ENCODE data around the gene UHRF2.

Gene UHRF2

GRCh38 chr9:6414247-6414641, 1.2 kb downstream of the UHRF2 start:
- Mint-ChIP-seq H3K4me1 (peaks cover 42% of the 10 kb centered on the region), H3K36me3 (peaks cover 41% of the 10 kb centered on the region), H3K9me3 (no peaks in the 10 kb centered on the region), H3K4me3 (peak overlapping the region; percentile 73), H3K27ac (peak overlapping the region; percentile 63)
- DNase-seq (ENCODE audit: low spot score in 2 of 2) (no peak), ATAC-seq (no peak)

- ATAC-seq (no peak), DNase-seq (ENCODE audit: low spot score in 2 of 2) (peak in 1 of 2 donors; percentile 59)
- no peaks in the 10 kb centered on the region for H3K9me3 Mint-ChIP-seq
- peaks cover 41% of the 10 kb centered on the region for H3K36me3 Mint-ChIP-seq
- H3K4me1 Mint-ChIP-seq: peaks cover 48% of the 10 kb centered on the region
- H3K27ac Mint-ChIP-seq: peak overlapping the region; percentile 63
- H3K4me3 Mint-ChIP-seq: peak overlapping the region; percentile 73
These were observed 2.3 kb downstream of the UHRF2 start for GRCh38 chr9:6415266-6415665.

GRCh38 chr9:6417186-6417585, 4.2 kb downstream of the UHRF2 start:
- H3K9me3 Mint-ChIP-seq: no peaks in the 10 kb centered on the region
- H3K4me1 Mint-ChIP-seq: peaks cover 59% of the 10 kb centered on the region
- H3K27ac Mint-ChIP-seq: peak overlapping the region; percentile 33

DNA sequence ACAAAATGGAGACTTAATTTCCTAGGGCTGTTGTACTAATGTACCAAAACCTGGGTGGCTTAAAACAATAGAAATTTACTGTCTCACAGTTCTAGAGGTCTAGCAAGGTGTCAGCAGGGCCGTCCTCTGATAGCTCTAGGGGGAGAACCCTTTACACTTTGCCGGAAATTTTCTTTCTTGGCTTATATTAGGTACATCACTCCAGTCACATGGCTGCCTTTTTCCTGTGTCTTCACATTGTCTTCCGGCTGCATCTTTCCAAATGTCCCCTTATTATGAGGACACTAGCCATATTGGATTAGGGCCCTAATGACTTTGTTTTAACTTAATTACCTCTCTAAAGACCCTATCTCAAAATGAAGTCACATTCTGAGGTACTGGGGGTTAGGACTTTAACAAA, 5.8 kb downstream of the UHRF2 start:
- H3K36me3 Mint-ChIP-seq: peaks cover 66% of the 10 kb centered on the region
- peak overlapping the region; percentile 73 for H3K4me3 Mint-ChIP-seq
- H3K9me3 Mint-ChIP-seq: no peaks in the 10 kb centered on the region
- ATAC-seq (no peak), DNase-seq (ENCODE audit: low spot score in 2 of 2) (no peak)
- peak overlapping the region; percentile 33 for H3K27ac Mint-ChIP-seq
- peaks cover 66% of the 10 kb centered on the region for H3K4me1 Mint-ChIP-seq

More at GRCh38 chr9:6417186-6417585, 4.2 kb downstream of the UHRF2 start:
- DNase-seq (ENCODE audit: low spot score in 2 of 2) (no peak), ATAC-seq (no peak)
- peak overlapping the region; percentile 73 for H3K4me3 Mint-ChIP-seq
- H3K36me3 Mint-ChIP-seq: peaks cover 56% of the 10 kb centered on the region

DNA sequence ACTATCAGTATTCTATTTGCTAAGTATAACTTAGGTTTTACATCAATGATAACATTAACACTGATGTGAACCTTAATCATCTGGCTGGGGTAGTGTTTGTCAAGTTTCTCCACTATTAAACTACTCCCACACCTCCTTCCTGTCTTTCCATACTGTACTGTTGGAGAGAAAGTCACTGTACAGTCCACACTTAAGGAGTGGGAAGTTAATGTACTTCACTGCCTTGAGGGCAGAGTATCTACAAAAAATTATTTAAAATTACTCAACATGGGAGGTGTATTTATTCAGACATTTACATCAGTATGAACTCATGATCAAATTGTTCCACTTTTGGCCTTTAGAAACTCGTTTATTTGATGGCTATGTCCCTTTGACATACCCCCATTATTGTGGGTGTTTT, 11.9 kb downstream of the UHRF2 start:
- H3K36me3 Mint-ChIP-seq: peaks cover 83% of the 10 kb centered on the region
- no peak overlapping the region for H3K4me3 Mint-ChIP-seq
- peaks cover 63% of the 10 kb centered on the region for H3K4me1 Mint-ChIP-seq
- DNase-seq (ENCODE audit: low spot score in 2 of 2) (no peak), ATAC-seq (no peak)
- H3K27ac Mint-ChIP-seq: peak overlapping the region; percentile 32
- no peaks in the 10 kb centered on the region for H3K9me3 Mint-ChIP-seq

- ATAC-seq (no peak), DNase-seq (ENCODE audit: low spot score in 2 of 2) (no peak)
- no peaks in the 10 kb centered on the region for H3K9me3 Mint-ChIP-seq
- no peak overlapping the region for H3K4me3 Mint-ChIP-seq
- peaks cover 84% of the 10 kb centered on the region for H3K36me3 Mint-ChIP-seq
- peaks cover 67% of the 10 kb centered on the region for H3K4me1 Mint-ChIP-seq
- H3K27ac Mint-ChIP-seq: peak overlapping the region; percentile 43
These were observed 13.1 kb downstream of the UHRF2 start for GRCh38 chr9:6426117-6426516.

DNA sequence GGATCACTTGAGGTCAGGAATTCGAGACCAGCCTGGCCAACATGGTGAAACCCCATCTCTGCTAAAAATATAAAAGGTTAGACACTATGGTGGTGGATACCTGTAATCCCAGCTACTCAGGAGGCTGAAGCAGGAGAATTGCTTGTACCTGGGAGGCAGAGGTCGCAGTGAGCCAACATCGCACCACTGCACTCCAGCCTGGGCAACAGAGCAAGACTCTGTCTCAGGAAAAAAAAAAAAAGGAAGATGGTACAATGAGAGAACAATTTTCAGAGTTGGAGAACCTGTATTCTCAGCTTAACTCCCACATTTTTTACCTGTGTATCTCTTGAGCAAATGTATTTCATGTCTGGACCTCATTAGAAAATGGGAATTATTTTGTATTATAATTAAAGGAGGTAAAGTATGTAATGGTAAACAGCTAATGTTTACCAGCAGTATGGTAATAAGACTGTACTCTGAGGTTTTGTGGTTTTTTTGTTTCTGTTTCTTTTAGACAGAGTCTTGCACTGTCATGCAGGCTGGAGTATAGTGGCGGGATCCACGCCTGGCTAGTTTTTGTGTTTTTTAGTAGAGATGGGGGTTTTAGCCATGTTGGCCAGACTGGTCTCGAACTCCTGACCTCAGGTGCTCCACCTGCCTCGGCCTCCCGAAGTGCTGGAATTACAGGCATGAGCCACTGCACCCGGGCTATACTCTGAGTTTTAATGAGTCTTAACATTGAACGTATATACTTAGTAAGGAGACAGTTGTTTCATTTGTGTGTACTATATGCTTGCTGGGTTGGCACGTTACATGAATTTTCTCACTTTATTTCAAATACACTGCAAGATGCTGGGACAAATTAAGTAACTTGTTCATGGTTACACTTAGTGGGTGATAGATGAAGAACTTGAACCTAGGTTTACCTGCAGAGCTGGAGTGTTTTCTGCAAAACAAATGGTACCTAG, 16.2 kb downstream of the UHRF2 start:
- ATAC-seq (peak; percentile 94), DNase-seq (ENCODE audit: low spot score in 2 of 2) (no peak)
- Mint-ChIP-seq H3K36me3 (peaks cover 74% of the 10 kb centered on the region), H3K4me3 (peak overlapping the region; percentile 49), H3K4me1 (peaks cover 72% of the 10 kb centered on the region), H3K27ac (peak overlapping the region; percentile 69), H3K9me3 (no peaks in the 10 kb centered on the region)

DNA sequence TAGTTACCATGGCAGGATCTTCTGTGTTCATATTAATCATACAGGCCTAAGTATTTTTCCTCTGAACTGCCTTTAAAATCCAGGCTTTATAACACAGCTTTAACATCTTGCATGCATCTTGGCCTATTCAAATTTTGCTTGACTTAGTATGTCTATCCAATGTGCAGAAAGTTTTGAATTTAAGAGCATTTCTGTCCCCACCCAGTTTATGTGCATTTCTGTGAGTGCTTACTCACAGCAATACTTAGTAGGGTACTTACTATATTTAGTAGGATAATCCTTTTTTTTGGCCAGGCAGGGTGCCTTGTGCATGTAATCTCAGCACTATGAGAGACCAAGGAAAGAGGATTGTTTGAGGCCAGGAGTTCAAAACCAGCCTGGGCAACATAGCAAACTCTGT, 18.0 kb downstream of the UHRF2 start:
- H3K4me3 Mint-ChIP-seq: no peak overlapping the region
- H3K36me3 Mint-ChIP-seq: peaks cover 72% of the 10 kb centered on the region
- H3K9me3 Mint-ChIP-seq: no peaks in the 10 kb centered on the region
- ATAC-seq (no peak), DNase-seq (ENCODE audit: low spot score in 2 of 2) (no peak)
- H3K4me1 Mint-ChIP-seq: peaks cover 63% of the 10 kb centered on the region
- H3K27ac Mint-ChIP-seq: peak overlapping the region; percentile 32

- Mint-ChIP-seq H3K9me3 (no peaks in the 10 kb centered on the region), H3K4me3 (no peak overlapping the region), H3K4me1 (peaks cover 67% of the 10 kb centered on the region), H3K36me3 (peaks cover 71% of the 10 kb centered on the region), H3K27ac (peak overlapping the region; percentile 88)
- DNase-seq (ENCODE audit: low spot score in 2 of 2) (no peak), ATAC-seq (peak; percentile 68)
These were observed 20.4 kb downstream of the UHRF2 start for GRCh38 chr9:6433410-6433809.

GRCh38 chr9:6439051-6439703, 26.2 kb downstream of the UHRF2 start:
- ATAC-seq (peak; percentile 59), DNase-seq (ENCODE audit: low spot score in 2 of 2) (no peak)
- Mint-ChIP-seq H3K27ac (peak overlapping the region; percentile 23), H3K4me3 (peak overlapping the region; percentile 10), H3K36me3 (peaks cover 53% of the 10 kb centered on the region), H3K4me1 (peaks cover 46% of the 10 kb centered on the region), H3K9me3 (no peaks in the 10 kb centered on the region)

DNA sequence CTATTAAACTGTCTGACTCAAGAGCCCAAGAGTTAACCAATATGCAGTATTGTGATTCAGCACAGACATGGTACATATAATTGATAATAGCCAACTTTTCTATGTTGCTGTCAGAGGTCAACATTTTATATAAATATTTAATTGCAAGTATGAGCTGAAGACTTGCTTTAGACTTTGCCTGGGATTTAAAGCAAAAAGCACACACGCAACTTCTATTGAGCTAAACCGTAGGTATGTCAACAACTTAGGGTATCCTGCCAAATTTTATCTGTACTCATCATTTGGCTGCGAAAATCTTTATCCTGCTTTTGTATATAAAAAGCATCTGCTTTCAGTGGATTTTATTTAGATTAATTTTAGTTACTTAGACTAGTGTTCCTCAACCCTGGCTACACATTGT, 27.4 kb downstream of the UHRF2 start:
- H3K9me3 Mint-ChIP-seq: no peaks in the 10 kb centered on the region
- no peak overlapping the region for H3K4me3 Mint-ChIP-seq
- H3K36me3 Mint-ChIP-seq: peaks cover 45% of the 10 kb centered on the region
- H3K27ac Mint-ChIP-seq: no peak overlapping the region
- DNase-seq (ENCODE audit: low spot score in 2 of 2) (no peak), ATAC-seq (no peak)
- peaks cover 47% of the 10 kb centered on the region for H3K4me1 Mint-ChIP-seq

- Mint-ChIP-seq H3K4me3 (no peak overlapping the region), H3K36me3 (peaks cover 49% of the 10 kb centered on the region), H3K27ac (no peak overlapping the region), H3K9me3 (no peaks in the 10 kb centered on the region), H3K4me1 (peaks cover 43% of the 10 kb centered on the region)
- no peak for DNase-seq (ENCODE audit: low spot score in 2 of 2)
- ATAC-seq: no peak
These were observed 28.3 kb downstream of the UHRF2 start for GRCh38 chr9:6441269-6441668.

GRCh38 chr9:6443661-6444060, 30.7 kb downstream of the UHRF2 start:
- Mint-ChIP-seq H3K36me3 (peaks cover 46% of the 10 kb centered on the region), H3K9me3 (no peaks in the 10 kb centered on the region), H3K27ac (no peak overlapping the region)

DNA sequence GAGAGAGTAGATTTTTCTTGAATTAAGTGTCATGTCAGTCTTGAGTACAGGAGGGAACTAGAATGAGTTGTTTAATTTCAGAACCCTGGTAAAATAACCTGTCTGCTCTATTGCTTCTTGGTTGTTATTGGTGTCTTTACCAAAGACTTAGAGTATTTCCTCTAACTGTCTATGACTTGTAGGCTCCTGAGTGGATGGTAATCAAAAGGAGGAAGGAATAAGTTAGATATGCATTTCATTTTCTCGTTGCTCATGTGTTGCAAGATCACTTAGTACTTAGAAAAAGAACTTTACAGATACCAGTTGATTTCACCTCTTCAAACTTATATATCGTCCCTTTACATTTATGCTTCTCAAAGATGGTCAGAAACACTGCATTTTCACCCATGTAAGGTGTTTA, 31.1 kb downstream of the UHRF2 start:
- ATAC-seq (no peak), DNase-seq (ENCODE audit: low spot score in 2 of 2) (no peak)
- peaks cover 42% of the 10 kb centered on the region for H3K36me3 Mint-ChIP-seq
- no peak overlapping the region for H3K4me3 Mint-ChIP-seq
- no peaks in the 10 kb centered on the region for H3K9me3 Mint-ChIP-seq
- peaks cover 48% of the 10 kb centered on the region for H3K4me1 Mint-ChIP-seq
- no peak overlapping the region for H3K27ac Mint-ChIP-seq

More at GRCh38 chr9:6443661-6444060, 30.7 kb downstream of the UHRF2 start:
- ATAC-seq (no peak), DNase-seq (ENCODE audit: low spot score in 2 of 2) (no peak)
- peaks cover 46% of the 10 kb centered on the region for H3K4me1 Mint-ChIP-seq
- H3K4me3 Mint-ChIP-seq: no peak overlapping the region

- no peak overlapping the region for H3K4me3 Mint-ChIP-seq
These were observed 36.1 kb downstream of the UHRF2 start for GRCh38 chr9:6449086-6449485.

DNA sequence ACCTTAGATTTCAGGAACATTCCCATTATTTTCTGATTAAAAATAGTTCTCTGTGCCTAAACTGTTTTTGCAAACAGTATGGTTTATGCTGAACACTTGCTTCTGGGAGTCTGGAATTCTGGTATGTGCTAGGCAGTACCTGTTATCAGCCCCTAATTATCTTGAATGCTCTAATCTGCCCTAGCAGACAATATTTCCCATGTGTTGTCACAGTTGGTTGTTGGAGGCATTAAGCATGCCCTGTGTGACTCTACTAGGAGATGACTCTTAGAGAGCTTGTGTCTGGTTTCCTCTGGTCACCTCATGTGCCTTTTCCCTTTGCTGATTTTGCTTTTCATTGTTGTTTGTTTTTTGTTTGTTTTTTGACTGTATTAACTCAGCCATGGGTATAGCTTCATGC, 36.6 kb downstream of the UHRF2 start:
- Mint-ChIP-seq H3K27ac (no peak overlapping the region), H3K4me3 (no peak overlapping the region), H3K9me3 (no peaks in the 10 kb centered on the region), H3K4me1 (peaks cover 39% of the 10 kb centered on the region), H3K36me3 (peaks cover 35% of the 10 kb centered on the region)
- peak; percentile 68 for ATAC-seq
- no peak for DNase-seq (ENCODE audit: low spot score in 2 of 2)

More at GRCh38 chr9:6449086-6449485, 36.1 kb downstream of the UHRF2 start:
- peaks cover 44% of the 10 kb centered on the region for H3K4me1 Mint-ChIP-seq
- H3K36me3 Mint-ChIP-seq: peaks cover 35% of the 10 kb centered on the region
- ATAC-seq: no peak
- H3K9me3 Mint-ChIP-seq: no peaks in the 10 kb centered on the region
- DNase-seq (ENCODE audit: low spot score in 2 of 2): no peak
- no peak overlapping the region for H3K27ac Mint-ChIP-seq
